ENCODE data around the gene GPC3.

GRCh38 chrX:133984857-133985163 is 584 bp downstream of the GPC3 start:
- TF ChIP-seq CTCF (conservative IDR thresholded peaks at IDR 0.05; ENCODE audit: low read depth, low read length) (no peak), EZH2 (IDR thresholded peaks at IDR 0.05; ENCODE audit: borderline replicate concordance, low read depth, low read length, poor library complexity, severe bottlenecking) (no peak)
